GM18519 (cell line): ENCODE results near the gene XKR3.
"Not testable (repeated sequence)": the region's sequence is repeated elsewhere in the genome, so short reads cannot be mapped to it uniquely, and the experiment has no call there.

Experiments used
- ATAC-seq: cut with Tn5 transposase; IDR thresholded peaks from one replicate; pipeline ENCODE4 v1.9.1; 2021; ENCODE audit warnings: mild to moderate bottlenecking, moderate library complexity; ENCODE audit not compliant: unreplicated experiment, low FRiP score

XKR3 gene

DNA sequence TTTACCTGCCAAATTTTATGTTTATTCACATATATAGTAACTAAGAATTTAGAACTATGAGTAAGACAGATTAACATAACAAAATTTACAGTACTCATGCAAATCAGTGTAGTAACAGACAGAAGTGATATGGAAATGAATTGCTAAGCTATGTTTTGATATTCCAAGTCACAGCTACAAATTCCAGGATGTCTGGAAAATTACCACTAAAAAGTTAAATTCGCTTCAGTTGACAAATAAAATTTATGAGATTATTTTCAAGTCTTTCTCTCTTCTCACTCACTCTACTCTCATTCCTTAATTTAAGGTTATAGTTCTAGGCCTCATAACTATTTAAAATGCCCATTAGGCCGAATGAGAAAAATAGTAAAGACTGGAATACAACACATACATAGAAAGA is 18.1 kb downstream of the XKR3 start:
- ATAC-seq = no peak

DNA sequence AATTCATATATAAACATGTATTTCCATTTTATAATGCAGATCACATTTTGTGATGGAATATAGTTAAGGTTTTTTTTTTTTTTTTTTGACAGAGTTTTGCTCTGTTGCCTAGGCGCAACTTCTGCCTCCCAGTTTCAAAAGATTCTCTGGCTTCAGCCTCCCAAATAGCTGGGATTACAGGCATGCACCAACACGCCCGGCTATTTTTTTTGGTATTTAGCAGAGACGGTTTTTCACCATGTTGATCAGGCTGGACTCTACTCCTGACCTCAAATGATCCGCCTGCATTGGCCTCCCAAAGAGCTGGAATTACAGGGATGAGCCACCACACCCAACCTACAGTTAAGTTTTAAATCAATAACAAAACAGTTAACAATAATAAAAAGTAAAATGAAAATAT is 18.8 kb downstream of the XKR3 start:
- ATAC-seq = no peak

DNA sequence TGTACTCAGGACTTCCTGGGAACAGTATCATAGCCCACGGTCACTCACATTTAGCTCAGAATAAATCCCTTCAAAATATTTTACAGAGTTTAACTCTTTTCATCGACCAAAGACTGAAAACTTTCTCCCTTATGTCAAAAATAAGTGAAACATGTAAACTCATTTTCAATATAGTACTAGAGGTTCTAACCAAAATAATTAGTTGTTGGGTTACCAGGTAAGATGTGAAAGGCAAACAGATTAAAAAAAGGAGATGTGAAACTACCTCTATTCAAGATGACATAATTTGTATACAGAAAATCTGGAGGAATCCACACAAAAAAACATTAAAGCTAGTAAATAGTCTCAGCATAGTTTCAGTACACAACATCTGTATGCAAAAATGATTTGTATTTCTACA is 20.3 kb downstream of the XKR3 start:
- ATAC-seq = no peak

DNA sequence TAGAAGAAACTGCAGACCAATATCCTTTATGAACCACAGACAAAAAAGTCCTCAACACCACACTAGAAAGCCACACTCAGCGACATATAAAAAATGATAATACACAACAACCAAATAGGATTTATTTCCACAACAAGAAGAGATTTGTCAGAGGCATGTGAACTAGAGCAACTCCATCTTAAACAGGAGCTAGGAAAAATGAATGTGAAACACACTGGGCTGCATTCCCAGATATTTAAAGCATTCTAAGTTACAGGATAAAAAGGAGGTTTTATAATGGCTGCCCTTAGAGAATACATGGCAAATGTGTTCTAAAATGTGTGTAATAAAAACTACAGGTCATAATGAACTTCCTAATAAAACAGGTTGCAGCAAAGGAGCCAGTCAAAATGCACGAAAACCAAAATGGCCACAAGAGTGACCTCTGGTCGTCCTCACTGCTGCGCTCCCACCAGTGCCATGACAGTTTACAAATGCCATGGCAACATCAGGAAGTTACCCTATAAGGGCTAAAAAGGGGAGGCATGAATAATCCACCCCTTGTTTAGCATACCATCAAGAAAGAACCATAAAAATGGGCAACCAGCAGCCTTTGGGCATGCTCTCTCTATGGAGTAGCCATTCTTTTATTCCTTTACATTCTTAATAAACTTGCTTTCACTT is 21.8 kb downstream of the XKR3 start:
- ATAC-seq = no peak

DNA sequence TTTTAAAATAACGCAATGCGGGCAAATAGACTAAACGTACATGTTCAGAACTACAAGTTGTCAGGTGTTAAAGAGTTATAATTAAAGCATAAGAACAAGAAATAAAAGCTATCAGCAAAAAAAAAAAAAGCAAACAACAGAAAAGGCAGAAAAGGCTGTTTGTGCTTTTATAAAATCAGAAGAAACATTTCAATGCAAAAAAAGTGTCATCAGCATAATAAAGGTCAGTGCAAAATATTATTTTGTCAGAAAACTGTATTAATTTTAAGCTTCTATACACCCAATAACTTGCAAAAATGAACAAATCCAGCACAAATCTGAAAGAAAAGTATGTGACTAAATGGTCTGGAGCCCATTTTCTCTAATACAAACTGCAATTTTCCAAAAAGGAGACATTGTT is 23.6 kb downstream of the XKR3 start:
- ATAC-seq = no peak

DNA sequence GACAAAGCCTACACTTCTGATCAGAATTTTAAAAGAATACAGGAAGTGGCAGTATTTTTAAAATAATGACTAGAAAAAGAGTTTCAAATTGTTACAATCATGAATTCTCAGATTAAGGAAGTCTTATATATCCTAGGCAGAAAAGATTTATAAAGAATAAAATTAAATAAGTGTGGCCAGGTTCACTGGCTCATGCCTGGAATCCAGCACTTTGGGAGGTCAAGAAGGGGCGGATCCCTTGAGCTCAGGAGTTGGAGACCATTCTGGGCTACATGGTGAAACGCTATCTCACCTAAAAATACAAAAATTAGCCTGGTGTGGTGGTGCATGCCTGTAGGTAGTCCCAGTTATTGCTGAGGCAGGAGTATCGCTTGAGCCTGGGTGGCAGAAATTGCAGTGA is 24.1 kb downstream of the XKR3 start:
- no peak for ATAC-seq

DNA sequence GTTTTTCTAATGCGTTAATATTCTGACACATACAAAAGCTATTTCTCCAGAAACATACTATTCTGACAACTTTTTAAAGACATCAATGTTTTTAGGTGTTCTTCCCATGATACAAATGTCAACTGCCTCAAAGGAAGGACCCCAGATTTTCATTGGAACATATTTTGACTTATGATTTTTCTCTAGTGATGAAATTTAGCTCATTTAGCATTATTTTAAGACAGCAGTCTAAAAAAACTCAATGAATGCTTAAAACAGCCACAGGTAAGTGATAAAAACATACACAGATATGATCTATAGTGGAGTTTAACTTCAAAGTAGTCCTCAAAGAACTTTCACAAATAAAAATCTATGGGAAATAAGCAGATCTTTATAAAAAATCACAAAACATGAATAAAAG is 24.9 kb downstream of the XKR3 start:
- ATAC-seq = no peak

DNA sequence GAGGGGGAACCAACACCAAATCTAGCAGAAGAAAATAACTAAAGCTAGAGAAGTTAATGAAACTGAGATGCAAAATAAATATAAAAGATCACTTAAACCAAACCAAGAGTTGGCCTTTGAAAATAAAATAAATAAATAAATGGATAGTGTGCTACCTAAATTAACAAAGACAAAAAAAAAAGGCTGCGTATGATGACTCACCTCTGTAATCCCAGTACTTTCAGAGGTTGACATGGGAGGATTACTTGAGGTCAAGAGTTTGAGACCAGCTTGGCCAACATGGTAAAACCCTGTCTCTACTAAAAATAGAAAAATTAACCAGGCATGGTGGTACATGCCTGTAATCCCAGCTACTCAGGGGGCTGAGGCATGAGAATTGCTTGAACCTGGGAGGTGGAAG is 29.7 kb downstream of the XKR3 start:
- not testable (repeated sequence) for ATAC-seq

DNA sequence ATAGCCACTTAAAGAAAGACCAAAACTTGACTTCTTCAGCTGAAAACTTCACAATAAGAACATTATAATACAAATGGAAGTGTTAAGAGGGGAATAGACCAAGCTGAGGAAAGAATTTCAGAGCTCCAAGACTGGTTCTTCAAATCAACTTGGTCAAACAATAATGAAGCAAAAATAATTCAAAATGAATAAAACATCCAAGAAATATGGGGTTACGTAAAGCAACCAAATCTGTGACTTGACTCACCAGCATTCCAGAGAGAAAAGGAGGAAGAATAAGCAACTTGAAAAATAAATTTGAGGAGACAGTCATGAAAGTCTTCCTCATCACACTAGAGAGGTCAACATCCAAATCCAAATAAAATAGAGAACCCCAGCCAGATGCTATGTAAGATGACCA is 31.4 kb downstream of the XKR3 start:
- ATAC-seq = no peak

DNA sequence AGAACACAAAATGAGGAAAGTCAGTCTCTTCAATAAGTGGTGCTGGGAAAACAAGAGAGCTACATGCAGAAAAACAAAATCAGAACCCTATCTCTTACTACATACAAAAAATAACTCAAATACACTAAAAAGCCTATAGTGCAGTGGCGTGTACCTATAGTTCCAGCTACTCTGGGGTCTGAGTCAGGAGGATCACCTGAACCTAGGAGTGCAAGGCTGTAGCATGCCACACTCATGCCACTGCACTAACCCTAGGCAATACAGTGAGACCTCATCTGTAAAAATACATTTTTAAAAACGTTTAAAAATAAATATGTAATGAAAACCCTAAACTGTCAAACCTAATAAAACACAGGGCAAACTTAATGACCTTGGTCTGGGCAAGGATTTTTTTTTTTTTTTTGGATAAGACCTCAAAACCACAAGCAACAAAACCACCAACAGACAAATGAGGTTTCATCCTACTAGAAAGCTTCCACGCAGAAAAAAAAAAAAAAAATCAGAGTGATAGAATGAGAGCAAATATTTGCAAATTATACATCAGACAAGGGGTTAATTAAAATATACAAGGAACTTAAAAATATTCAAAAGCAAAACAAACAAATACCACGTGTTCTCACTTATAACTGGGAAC is 35.2 kb downstream of the XKR3 start:
- ATAC-seq = no peak

DNA sequence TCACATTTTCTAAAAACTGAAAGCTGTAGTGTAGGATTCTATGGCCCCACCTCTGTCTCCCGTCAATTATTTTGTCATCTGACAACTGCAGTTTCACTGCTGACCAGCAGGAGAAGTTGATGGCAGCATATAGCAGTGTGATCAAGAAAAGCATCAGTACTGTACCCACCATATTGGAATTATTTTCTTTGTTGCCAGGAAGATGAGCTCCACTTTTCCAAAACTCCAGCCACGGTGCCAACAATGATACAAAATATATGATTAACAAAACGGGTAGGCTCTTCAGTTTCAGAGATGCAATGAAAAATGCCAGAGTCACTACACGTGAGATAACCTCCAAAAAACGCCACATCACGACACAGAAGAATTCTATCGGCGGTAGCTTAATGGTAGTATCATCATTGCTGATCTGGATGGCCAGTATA is 41.3 kb downstream of the XKR3 start:
- no peak for ATAC-seq

DNA sequence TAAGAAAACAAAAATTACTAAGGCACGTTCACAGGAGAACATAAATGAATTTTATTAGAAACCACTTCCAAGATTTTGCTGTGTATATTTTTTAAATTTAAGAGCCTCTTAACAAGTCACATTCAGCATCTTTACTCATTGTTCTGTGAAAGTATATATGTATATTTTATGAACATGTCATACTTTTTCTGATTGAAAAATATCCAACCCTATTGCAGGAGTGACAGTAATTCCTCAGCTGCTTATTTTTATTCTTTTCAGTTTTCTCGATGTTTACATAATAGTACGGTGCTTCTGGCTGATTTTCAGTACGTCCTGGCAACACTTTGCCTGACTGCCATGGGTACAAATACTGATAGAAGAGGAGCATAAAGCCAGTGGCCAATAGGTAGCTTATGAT is 41.8 kb downstream of the XKR3 start:
- no peak for ATAC-seq

DNA sequence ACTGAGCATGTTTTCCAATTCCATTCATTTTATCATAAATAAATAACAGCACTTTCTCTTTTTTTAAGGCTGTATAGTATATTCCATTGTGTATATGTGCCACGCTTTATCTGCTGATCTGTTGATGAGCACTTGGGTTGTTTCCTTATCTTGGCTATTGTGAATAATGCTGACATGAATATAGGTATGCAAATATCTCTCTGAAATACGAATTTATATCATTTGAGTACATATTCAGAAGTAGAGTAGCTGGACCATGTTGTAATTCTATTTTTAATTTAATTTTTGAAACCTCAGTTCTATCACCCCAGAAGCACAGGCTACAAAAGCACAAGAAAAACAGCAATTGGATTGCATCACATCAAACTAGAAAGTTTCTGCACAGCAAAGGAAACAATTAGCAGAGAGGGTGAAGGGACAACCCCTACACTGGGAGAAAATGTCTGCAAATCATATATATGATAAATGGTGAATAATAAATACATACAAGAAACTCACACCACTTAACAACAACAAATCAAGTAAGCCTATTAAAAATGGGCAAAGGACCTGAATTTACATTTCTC is 43.4 kb downstream of the XKR3 start:
- ATAC-seq = no peak

DNA sequence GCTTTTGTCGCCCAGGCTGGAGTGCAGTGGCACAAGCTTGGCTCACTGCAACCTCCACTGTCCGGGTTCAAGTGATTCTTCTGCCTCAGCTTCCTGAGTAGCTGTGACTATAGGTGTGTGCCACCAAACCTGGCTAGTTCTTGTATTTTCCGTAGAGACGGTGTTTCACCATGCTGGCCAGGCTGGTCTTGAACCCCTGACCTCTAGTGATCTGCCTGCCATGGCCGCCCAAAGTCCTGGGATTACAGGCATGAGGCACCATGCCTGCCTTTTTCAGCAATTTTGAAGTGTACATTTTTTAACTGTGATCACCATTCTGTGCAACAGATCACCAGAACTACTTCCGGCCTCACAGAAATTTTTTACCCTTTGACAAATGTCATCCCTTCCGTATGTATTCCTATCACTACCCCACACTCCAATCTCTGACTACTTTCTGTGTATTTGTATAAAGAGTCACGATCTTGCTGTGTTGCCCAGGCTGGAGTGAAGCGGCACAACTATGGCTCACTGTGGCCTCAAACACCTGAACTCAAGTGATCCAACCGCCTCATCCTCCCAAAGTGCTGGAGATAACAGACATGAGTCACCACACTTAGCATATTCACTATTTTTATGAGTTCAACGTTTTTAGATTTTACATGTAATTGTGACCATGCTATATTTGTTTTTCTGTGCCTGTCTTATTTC is 44.0 kb downstream of the XKR3 start:
- ATAC-seq = no peak

DNA sequence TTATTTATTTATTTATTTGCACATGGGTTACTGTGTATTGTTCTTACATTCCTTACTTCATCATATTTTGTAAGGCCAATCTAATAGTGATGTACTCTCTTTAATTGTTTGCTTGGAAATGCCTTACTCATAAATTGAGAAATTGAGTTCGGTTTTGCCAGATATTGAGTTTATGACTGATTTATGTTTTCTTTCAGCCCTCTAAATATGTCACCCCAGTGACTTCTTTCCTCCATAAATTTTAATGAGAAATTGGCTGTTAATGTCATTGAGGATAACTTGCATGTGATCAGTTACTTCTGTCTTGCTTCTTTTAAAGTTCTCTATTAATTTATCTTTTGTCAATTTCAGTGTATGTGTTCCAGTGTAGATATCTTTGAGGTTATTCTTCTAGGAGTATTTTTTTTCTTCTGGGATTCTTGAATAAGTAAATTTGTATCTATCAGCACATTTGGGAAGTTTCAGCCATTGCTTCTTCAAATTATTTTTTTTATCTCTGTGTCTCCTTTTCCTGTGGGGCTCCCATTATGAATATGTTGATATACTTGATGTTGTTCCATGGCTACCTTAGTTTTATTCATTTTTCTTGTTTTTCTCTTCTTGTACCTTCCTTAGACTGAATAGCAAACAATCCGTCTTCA is 47.8 kb downstream of the XKR3 start:
- no peak for ATAC-seq

DNA sequence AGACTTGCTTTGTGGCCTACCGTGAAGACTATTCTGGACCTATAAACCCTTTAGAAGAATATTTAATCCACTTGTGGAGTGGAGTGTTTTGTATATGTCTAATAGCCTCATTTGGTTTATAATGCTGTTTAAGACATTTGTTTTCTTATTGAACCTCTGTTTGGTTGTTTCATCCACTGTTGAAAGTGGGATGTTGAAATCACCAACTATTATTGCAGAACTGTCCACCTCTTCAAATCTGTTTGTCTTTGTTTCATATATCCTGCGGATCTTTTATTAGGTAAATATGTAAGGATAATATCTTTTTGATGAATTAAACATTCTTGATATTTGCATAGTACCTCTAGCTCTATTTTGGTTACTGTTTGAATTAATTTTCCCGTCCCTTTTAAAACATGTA is 49.1 kb downstream of the XKR3 start:
- ATAC-seq = no peak

DNA sequence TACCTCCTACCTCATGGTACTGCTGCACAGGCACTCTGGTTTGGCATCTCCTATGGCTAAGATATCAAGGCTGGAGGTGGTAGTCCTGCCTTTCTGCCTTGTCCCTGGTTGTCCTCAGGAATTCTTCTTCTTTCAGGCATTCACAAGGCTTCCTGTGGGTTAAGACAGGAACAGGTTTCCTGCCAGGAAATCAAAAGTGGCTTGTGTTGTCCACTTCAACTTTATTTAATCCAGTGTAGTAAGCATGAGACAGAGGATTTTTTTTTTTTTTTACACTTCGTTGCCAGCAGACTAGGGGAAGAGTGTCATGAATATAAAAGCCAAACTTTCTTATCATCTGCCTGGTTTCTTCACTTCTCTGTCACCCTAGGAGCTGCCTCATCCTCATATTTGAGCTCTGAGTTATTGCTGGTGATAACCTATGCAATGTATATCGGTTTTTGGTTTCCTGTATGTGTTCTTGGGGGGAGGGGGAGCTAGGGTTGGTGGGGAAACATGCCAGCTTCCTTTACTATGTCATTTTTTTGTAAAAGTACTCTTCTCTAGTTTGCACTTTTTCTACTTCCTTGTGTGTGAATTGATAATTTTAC is 50.2 kb downstream of the XKR3 start:
- ATAC-seq = no peak

DNA sequence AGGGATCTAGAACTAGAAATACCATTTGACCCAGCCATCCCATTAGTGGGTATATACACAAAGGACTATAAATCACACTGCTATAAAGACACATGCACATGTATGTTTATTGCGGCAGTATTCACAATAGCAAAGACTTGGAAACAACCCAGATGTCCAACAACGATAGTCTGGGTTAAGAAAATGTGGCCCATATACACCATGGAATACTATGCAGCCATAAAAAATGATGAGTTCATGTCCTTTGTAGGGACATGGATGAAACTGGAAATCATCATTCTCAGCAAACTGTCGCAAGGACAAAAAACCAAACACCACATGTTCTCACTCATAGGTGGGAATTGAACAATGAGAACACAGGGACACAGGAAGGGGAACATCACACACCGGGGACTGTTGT is 53.6 kb downstream of the XKR3 start:
- not testable (repeated sequence) for ATAC-seq

DNA sequence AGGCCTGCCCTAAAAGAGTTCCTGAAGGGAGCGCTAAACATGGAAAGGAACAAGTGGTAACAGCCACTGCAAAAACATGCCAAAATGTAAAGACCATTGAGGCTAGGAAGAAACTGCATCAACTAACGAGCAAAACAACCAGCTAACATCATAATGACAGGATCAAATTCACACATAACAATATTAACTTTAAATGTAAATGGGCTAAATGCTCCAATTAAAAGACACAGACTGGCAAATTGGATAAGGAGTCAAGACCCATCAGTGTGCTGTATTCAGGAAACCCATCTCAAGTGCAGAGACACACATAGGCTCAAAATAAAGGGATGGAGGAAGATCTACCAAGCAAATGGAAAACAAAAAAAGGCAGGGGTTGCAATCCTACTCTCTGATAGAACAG is 57.3 kb downstream of the XKR3 start:
- ATAC-seq = not testable (repeated sequence)

DNA sequence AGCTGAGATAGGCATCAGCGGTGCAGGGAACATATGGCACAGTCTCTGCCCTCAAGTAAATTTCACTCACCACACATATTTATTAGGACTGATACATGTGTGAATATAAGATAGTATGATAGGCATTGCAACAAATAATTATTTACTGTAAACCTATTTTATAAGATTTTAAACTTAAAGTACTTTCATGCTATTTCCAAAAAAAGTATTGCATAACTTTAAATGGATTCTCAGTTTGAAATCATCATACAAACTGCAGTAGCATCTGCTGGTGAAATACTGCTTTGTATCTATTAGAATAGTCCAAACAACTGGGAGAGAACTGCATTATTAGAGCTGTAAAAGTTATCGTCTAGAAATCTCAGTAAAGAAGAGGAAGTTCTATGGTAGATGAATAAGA is 63.0 kb downstream of the XKR3 start:
- not testable (repeated sequence) for ATAC-seq

DNA sequence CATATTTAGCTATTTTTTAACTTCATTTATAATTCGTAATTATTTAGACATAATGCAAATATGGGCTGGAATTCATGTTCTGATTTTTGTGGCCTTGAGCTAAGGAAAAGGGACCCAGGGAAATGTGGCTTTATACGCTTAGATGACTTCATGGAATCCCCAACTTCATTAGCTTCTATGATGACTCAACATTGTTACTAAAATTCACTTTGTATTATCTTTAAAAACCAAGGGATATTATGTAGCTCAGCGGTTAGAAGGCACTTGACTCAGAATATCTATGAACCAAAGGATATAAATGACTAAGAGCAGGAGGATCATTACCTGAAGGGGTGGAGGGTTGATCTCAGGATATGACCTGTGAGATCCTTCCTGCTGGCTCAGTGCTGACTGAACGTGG is 64.8 kb downstream of the XKR3 start:
- ATAC-seq = not testable (repeated sequence)
